Peyer's patch (tissue), 4 donors: ENCODE data around the gene ZFP57. TPM values are rescaled to one million over a fixed set of nuclear protein-coding genes. Genes with fewer than 3 reads are reported as not detected.

Experiments used
- small RNA-seq, 2 donors: library from RNA; depleted of rRNA; stranded (forward); fragments of <200 nt; gene quantifications; one replicate each; pipeline ENCODE3, GENCODE V24; 2016
- total RNA-seq, 4 donors: library from RNA; depleted of rRNA; stranded (reverse); fragments of >200 nt; gene quantifications; one replicate each; pipeline ENCODE4 v1.1.0, GENCODE V29; 2016

The ZFP57 gene
- total RNA-seq, 4 donors from 2014 or later: 1.6 TPM; not detected in 3

Small RNA genes lying within 50 kb of the gene (small RNA-seq; reads per million reads assigned to genes)
- gene SUMO2P1: 0.57 to 0.94 reads per million in 2 donors

Other genes starting within 250 kb of the ZFP57 start
- gene OR10C1, start 241.8 kb downstream of the ZFP57 start, total RNA-seq: not detected
- not detected for gene OR11A1, start 224.1 kb downstream of the ZFP57 start, total RNA-seq
- not detected for gene OR2H1, start 224.0 kb downstream of the ZFP57 start, total RNA-seq
- gene MAS1L, start 193.2 kb downstream of the ZFP57 start, total RNA-seq: under 1 TPM in 1 of 4 donors, not detected in 3; 0.94 TPM
- 10 to 100 TPM in 1 of 4 donors, 1 to 10 TPM in 3; 1.6 to 24.8 (median 2.0) TPM for gene UBD, start 121.4 kb downstream of the ZFP57 start, total RNA-seq
- gene OR2H2, start 96.0 kb downstream of the ZFP57 start, total RNA-seq: not detected
- gene GABBR1, start 48.0 kb downstream of the ZFP57 start, total RNA-seq: 10 to 100 TPM in 3 of 4 donors, 1 to 10 TPM in 1; 4.7 to 92.4 (median 16.9) TPM
- not detected for gene MOG, start 24.1 kb downstream of the ZFP57 start, total RNA-seq
- 100 to 1,000 TPM; 213 to 359 (median 299) TPM for gene HLA-F, start 42.3 kb upstream of the ZFP57 start, total RNA-seq
- gene HLA-G, start 146.7 kb upstream of the ZFP57 start, total RNA-seq: under 1 TPM in 1 of 4 donors, not detected in 3; 0.67 TPM